Stimulated activated CD8-positive, alpha-beta memory T cell treated with anti-CD3 and anti-CD28 coated beads, Interleukin-15, amount 100 ng/mL, for 48 hours (primary cell): ENCODE measurements around the gene CNTN4.

Experiments used
- DNase-seq, 2 donors: peaks; one replicate each; pipeline ENCODE4 v3.0.0-alpha.2; 2020; ENCODE audit warnings: low read depth in 2 of 2

CNTN4 gene

DNA sequence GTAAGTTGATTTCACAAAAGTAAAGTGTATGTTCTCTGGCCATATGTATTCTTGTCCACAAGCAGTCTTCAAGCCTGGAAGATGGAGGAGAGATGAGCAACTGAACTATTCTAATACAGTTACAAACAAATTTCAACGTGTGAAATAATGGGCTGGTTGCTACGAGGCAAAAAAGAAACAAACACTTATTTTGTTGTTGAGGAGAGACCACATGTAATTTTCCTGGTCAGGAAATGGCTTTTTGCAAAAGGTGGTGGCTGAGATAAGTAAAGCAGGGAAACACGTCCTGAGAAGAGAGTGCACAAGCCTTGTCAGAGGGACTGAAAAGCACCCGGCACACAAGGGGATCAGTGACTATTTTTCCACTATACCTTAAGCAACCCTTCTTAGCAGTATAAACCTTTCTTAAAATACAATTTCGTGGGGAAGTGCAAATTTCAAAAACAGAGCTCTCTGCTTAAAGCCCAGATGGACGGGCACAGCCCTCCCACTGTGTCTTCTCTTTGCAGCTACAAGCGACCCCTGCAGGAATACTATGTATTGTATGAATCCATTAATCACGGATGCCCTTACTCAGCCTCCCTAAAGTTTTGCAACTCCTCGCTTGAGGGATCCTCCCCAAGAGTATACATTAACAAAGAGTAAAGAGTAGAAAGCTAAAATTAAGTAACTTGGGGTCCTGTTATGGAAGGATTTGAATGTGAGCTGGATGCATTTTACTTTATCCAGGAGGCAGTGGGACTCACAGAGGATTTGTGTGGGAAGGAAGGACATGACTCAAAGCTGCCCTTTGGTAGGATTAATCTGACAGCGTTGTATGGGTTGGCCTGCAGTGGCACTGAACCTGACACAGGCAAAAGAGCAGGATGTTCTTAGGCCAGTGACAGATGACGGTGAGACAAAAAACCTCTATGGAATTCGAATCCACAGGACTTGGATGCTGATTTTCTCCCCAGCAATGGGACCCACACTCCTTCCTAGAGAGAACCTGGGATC is 757.8 kb downstream of the CNTN4 start:
- no peak for DNase-seq

DNA sequence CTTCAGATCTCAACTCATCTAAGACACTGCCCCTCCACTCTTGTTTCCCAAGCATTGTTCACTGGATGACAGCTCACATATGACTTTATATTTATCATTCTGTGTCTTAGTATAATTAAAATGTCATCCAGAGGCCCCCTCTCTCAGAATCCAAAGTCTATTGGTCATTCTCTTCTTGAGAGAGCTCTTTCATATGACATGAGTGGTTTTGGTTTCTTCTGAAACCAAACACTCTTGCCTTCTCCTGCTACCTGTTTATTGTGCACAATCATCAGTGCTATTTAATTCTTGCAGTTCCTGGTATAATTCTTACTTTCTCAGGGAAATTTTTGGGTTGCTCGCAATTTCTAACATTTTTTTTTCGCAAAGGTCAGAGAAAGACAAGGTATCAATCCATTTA is 762.0 kb downstream of the CNTN4 start:
- DNase-seq, result no peak

DNA sequence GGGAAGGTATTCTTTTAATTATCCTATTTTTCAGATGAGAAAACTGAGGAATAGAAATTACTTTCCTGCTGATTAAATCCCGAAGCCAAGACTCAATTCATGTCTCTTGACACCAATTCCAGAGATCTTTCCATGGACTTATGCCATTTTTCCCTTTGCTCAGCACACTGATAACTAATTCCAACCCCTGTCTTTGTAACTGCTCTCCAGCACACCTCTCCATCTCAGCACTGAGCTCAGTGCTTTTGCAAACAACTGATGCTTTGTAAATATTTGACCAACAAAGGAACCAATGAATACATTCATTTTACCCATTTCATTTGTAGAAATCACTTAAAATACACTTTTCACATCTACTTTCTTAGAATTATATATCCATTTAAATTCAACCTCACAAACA is 762.5 kb downstream of the CNTN4 start:
- no peak for DNase-seq

DNA sequence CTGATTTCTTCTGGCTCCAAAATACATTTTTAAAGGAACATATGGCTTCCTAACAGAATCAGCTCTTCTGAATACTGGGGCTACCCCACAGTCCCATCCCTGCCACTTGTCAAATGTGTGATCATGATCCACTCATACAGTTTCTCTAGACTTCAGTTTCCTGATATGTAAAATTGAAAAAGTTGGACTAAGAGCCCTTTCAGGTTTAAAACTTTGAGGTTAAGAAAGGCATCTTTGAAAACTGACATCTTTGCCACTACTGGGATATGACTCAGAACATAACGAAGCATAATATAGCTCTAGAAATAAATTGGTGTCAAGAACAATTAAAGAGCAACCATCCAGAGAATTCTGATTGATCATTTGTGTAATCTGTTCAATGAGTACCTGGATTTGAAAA is 763.3 kb downstream of the CNTN4 start:
- DNase-seq, result no peak

DNA sequence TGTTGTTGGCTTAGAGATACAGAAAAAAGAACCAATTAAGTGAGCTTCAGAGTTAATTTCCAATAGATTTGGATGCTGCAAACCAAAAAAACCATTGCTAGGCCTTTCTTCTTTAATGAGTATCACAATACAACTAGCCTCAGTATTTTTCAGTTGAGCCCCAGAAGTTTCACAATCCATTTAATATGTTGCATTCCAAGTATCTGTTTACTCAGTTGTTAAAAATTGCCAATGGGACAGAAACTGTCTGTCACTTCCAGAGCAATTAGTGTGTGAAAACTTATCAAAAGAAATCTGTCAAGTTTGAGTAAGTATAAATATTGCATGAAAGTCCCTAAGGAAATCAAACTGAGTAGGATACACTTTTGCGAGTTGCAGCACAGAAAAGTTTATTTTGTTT is 763.7 kb downstream of the CNTN4 start:
- no peak for DNase-seq

DNA sequence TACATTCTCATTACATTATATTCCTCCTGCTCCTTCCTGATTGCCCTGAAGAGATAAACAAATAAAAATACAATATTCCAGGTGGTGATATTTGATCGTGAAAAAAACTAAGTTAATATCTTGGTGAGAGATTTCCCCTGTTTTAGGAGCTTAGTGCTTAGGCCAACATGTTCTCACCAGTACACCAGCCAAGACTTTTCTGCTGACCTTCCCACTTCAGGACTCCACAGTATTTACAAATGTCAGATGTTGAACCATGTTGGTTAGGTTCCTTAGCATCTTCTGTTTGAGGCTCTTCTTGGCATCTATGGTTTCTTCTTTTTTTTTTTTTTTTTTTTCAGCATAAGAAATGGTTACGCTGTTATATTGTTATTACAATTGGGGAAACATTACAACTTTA is 764.5 kb downstream of the CNTN4 start:
- no peak for DNase-seq

DNA sequence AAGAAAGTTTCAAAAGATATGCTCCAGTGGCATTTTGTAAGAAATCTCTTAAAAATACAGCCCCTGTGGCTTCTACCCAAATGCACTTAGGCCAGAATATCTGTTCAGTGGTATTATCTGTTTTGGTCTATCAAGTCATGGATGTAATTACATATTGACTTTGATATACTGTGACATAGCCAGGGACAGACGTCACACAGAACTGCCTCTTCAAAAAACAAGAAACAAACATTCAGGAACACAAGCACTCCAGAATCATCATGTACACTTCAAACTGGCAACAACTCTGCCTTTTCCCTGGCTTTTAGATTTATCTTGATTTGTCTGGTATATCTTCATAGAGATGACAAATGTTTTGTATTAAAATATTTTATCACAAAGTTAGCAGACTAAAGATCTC is 771.2 kb downstream of the CNTN4 start:
- no peak for DNase-seq

DNA sequence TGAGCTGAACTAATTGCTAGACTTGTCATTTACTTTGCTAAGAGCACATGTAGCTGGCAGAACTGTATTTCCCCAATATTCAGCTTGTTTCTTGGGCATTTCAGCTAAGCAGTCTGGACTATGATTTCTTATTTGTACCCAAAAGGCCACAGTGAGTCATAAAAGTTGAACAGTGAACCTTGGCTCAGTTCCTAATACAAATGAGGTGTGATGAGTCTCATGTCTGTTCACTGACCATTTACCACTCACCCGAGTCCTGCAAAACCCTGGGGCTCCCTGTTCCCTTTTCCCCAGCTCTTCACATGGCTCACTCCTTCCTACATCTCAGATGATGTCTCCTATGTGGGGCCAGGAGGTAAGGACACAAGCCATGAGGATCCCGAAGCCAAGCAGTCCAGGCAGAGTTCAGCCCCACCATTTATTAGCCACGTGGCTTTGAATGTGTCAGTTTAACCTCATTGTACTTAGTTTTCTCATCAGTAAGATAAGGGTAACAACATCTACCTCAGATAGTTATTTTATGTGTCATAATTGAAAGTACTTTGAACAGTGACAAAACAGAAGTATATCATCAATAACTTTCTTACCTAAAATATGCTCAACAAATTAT is 772.2 kb downstream of the CNTN4 start:
- DNase-seq, result no peak

DNA sequence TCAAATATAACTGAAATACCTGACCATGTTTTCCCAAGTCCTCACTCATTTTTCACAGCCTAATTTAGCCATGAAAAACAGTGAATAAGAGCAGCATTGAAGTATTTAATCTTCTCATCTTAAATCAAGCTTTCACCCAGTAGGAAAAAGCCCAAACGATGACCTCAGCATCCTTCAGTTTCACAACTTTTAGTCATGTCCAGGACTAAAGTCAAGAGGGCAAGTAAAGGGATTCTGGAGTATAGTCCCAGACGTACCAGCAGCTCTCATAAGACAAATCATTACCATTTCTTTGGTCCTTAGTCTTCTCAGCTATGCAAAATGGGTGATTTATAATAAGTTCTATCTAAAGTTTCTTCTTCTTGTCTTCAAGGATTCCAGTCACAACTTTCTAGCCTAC is 774.2 kb downstream of the CNTN4 start:
- no peak for DNase-seq

DNA sequence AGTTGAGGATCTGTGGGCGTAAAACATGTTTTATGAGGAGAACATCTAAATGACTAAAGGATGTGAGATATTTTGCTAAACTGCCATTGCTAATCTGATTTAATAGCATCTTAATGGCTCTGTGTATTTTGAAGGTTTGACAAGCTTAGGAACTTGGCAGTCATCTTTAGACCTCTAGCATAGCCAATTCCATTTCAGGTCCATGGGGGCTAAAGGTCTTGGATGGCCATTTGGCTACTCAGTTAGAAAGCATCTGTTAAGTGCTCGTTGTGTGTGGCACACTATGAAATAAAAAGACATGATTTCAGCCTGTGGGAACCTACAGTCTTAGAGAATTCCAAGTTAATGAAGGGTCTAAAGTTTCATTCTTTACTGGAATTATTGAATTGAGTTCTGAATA is 775.3 kb downstream of the CNTN4 start:
- no peak for DNase-seq

DNA sequence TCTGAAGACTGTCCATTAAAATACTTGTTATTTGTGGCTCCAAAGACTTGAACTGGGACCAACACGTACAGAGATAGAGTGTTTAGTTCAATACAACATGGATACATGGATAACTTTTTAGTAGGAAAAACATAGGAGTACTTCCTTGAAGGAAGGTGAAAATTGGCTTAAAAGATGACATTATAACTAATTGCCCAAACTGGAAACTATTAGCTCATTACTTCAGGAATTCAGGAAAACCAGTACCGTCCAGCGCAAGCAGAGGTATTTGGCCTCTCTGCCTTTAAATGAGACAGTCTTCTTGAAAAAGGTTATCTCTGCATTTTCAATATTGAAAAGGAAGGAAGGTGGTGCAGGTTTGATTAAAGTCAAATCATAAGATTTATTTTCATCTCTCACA is 777.0 kb downstream of the CNTN4 start:
- no peak for DNase-seq

DNA sequence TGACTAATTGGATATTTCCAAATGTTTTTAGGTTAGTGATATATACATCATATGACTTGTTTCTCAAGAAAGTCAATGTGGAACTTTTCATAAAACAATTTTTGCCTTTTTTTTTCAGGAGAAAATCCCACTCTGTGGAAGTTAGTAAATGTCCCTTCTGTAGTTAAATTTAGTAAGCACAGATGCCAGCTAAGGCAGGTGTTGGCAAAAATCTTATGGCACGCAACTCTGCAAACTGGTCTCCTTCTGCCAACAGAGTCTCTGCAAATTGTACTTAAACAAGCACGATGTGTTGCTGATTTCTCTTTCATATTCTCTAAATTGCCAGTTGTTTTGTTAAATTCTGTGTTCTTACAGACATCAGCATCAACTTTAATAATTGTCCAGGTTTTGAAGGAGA is 777.7 kb downstream of the CNTN4 start:
- DNase-seq, result no peak

DNA sequence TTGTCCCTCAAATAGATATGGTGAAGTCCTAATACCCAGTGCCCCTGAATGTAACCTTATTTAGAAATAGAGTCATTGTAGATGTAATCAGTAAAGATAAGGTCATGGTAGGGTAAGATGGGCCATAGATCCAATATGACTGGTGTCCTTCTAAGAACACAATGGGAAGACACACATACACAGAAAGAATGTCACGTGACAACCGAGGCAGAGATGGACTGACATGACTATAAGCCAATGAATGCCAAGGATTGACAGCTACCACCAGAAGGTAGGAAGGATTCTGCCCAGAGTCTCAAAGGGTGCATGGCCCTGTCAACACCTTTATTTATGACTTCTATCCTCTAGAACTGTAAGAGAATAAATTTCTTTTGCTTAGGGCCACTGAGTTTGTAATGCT is 780.4 kb downstream of the CNTN4 start:
- DNase-seq, result no peak

DNA sequence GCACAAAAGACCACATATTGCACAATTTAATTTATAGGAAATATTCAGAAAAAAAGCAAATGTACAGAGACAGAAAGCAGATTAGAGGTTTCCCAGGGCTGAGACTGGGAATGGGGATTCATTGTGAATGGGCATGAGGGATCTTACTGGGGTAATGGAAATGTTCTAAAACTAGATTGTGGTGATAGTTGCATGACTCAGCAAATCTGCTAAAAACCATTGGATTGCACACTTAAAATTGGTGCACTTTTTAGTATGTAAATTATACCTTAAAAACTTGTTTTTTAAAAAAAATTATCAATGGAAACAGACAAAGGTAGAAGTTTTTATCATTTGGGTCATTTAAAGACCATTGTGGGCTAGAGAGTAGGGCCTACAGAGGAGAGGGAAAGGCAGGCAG is 780.9 kb downstream of the CNTN4 start:
- no peak for DNase-seq

DNA sequence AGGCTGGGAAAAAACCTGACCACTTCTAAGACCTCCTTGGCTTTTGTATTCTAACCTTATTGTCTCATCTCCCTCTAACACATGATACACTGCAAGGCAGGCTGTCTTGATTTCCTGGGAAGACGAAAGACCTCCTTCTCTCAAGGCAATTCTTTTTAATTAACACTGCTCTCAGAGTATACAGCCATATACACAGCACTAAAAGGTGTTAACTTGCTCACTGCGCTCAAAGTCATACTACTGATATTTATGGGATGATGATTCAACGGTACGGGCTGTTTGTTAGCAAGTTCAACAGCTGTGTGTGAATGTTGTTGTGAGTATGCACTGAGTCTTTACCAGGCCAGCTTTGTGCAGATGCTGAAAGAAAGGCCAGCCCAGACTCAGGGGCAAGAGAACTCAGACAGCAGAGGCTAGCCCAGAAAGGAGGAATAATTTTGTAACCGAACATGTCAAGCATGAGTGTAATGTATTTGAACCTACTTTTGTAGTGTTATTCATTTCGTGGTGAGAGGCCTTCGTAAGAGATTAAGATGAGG is 781.6 kb downstream of the CNTN4 start:
- no peak for DNase-seq

DNA sequence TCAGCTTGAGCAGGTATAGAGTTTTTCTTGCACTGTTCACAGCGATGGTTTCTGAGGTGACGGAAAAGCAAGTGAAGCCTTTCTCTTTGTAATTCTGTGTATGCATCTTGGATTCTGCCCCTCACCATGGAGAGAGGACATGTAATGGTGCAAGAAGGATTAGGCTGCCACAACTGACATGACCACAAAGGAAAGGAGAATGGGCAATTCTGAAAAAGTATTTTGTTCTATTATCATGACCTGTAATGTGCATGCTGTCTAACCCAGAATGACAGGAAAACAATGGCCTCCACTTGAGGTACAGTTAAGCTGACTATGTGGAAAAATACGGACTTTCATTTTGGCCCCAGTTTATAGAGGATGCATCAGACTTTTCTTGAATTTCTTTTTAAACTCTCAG is 784.6 kb downstream of the CNTN4 start:
- DNase-seq, result no peak

DNA sequence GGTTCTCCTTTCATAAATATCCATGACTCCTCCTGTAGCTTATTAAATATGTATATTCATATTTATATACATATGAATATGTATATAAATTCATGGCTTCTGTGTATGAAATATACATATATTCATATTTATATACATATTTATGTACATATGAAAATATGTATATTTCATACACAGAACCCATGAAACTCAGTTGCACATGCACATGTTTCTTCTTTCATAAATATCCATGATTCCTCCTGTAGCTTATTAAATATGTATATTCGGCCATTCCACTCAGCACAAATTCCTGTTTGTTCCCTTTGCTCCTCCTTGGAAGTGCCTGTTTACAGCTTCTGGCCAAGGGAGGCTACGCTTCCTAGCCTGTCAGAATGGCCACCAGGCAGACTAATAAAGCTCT is 789.9 kb downstream of the CNTN4 start:
- DNase-seq, result no peak

DNA sequence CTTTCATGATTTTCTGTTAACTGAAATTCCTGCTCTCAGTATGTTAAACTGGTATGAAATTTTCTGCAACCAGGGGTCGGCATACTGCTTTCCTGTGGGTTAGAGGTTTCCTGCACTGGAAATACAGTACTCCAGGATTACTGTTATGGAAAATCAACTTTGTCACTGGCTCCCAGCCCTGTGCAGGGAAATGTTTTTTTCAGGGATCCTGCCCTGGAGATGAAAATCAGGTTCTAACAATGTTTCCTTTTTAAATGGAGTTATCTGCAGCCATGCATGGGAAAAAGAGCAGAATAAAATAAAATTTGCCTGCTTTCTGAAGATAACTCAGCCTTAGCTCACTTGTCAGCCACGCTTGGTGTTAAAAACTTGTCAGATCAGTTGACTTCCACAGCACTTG is 791.1 kb downstream of the CNTN4 start:
- no peak for DNase-seq

DNA sequence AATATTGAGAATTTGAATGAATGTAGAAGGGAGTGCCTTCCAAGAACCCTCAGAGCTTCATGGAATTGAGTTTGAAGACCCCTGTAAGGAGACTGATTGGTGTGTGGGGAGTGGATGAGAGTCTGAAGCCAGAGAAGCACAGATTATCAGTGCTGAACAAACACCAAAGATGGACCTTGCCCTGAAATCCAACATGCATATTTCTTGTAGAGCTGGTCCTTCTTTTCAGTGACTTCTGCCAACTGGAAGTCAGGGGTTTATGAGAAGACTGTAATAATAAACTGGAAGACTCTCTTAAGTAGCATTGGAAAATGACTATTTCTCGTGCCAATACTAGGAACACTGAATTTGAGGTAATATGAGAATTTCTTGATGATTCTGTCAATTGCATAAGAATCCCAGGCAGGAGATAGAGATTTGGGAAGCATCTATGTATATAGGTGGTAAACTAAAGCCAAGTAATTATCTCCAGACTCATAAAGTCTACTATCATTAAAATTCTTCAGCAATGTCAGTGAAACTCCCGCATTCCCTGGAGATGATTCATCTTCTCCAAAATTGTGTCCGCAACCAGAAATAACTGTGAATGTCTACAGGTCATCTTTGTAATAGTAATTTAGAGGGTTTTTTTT is 797.8 kb downstream of the CNTN4 start:
- no peak for DNase-seq

DNA sequence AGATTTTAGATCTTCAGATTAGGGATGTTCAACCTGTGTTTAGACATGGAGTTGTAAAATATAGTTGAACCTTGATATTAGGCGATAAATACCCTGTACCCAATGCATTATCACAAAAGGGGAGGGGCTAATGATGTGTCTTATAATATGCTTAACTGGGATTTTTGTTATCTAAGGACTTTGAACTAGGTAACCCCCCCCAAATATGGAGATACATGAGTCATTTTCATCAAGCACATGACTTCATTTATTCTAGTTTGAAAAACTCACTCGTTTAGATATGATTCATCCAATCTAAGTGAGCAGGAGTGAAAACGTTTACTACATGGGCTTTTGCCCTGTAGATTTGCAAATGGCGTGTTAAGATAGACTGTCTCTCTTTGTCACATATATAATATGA is 799.2 kb downstream of the CNTN4 start:
- no peak for DNase-seq

DNA sequence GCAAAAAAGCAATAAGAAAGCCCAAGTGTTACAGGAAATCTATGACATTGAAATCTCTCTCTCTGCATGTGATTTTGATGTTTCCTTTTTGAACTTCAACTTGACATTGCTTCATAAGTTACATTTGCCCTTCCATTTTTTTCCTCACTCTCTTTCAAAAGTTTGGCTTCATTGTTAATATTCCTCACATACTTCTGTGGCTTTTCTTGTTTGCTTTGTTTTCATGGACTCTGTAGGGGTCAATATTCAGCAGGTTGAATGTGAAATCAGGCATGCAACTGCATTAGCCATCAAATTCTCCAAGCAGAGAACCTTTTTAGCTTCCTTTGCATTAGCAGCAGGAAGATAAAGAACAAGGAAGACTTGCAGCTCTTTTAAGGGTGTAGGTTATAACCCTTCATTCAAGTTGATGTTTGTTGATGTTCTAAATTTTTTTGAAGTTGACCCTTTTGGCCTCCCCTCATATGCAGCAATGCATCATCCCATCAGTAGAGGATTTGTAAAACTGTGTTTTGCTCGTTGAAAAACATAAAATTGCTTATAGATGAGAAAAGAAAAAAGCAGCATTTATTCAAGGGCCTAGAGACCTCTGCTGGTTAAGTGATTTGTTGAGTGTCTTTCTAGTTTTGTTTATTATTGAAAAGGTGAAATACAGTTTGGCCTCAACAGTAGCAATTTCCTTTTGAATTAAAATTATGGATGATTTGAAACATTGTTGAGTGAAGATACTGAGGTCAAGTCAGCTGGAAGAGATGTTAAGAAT is 800.1 kb downstream of the CNTN4 start:
- DNase-seq, result no peak

DNA sequence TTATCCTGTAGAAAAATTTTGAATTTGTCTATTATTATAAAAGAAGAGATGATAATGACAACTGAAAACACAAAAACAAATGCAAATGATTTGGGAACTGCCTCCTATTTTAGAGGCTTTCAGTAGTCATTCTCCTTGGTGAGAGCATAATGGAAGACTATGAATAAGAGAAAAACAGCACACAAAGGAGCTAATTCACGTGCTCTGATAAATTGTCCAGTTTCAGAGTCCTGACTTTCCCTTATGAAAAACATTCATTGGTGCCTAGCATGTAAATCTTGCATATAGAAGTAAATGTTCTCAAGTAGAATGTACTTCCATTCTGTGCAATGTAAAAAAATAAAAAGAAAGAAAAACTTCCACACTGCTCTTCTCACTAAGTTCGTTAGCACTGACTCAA is 805.4 kb downstream of the CNTN4 start:
- DNase-seq, result no peak
